Measurements from ENCODE around the gene EXOSC7. TPM values are rescaled to one million over a fixed set of nuclear protein-coding genes. Genes with fewer than 3 reads are reported as not detected.
"Not testable (repeated sequence)": the region's sequence is repeated elsewhere in the genome, so short reads cannot be mapped to it uniquely, and the experiment has no call there.

The EXOSC7 gene
- total RNA-seq, 2 donors from 2014 or later: 43.3 to 45.9 TPM

GRCh38 chr3:45042162-45042561, 66.1 kb downstream of the EXOSC7 start:
- Histone ChIP-seq H3K4me1 (ENCODE audit: control insufficient read depth in 1 of 2, low read depth in 2 of 2) (peaks cover 0 to 10% of the 10 kb centered on the region in 2 donors), H3K9me3 (no peaks in the 10 kb centered on the region), H3K27ac (no peak overlapping the region), H3K36me3 (no peaks in the 10 kb centered on the region), H3K4me3 (no peak overlapping the region), H3K27me3 (replicated peaks; ENCODE audit: insufficient read depth) (no peaks in the 10 kb centered on the region)
- ATAC-seq (ENCODE audit: insufficient number of reproducible peaks, low FRiP score, low read depth) (no peak), DNase-seq (ENCODE audit: low spot score) (no peak)
- TF ChIP-seq CTCF (IDR thresholded peaks at IDR 0.05): no peak

GRCh38 chr3:45043728-45044299, 67.8 kb downstream of the EXOSC7 start:
- H3K27ac ChIP-seq: peak overlapping the region; percentile 63 to 64
- TF ChIP-seq CTCF (IDR thresholded peaks at IDR 0.05): peak; percentile 6
- H3K27me3 ChIP-seq (replicated peaks; ENCODE audit: insufficient read depth): no peaks in the 10 kb centered on the region
- H3K4me1 ChIP-seq (ENCODE audit: control insufficient read depth in 1 of 2, low read depth in 2 of 2): peaks cover 0 to 10% of the 10 kb centered on the region in 2 donors
- ATAC-seq (ENCODE audit: insufficient number of reproducible peaks, low FRiP score, low read depth) (peak; percentile 64), DNase-seq (ENCODE audit: low spot score) (no peak)
- no peak overlapping the region for H3K4me3 ChIP-seq
- H3K9me3 ChIP-seq: no peaks in the 10 kb centered on the region
- H3K36me3 ChIP-seq: no peaks in the 10 kb centered on the region

DNA sequence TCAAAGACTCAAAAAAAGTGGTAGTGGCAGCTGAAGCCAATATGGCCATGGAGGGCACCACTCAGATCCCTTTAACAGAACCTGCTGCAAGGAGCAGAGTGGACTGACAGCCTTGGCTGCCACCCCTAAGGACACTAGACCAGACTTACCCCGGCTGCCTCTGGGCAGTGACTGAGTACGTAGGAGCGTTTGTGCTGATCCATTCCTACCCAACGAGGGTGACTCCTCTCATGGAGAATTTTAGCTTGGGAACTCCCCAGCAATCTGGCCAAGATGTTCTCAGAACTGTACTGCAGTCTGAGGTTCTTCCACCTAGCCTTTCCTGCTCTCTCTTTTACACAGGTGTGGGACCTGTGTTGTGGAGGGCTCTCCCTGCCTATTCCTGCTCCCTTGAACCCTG, 72.2 kb downstream of the EXOSC7 start:
- Histone ChIP-seq H3K36me3 (no peaks in the 10 kb centered on the region), H3K9me3 (no peaks in the 10 kb centered on the region), H3K27me3 (replicated peaks; ENCODE audit: insufficient read depth) (no peaks in the 10 kb centered on the region), H3K4me1 (ENCODE audit: control insufficient read depth in 1 of 2, low read depth in 2 of 2) (peaks cover 0 to 6% of the 10 kb centered on the region in 2 donors), H3K27ac (no peak overlapping the region), H3K4me3 (no peak overlapping the region)
- ATAC-seq (ENCODE audit: insufficient number of reproducible peaks, low FRiP score, low read depth): no peak
- no peak for DNase-seq (ENCODE audit: low spot score)
- TF ChIP-seq CTCF (IDR thresholded peaks at IDR 0.05): no peak

DNA sequence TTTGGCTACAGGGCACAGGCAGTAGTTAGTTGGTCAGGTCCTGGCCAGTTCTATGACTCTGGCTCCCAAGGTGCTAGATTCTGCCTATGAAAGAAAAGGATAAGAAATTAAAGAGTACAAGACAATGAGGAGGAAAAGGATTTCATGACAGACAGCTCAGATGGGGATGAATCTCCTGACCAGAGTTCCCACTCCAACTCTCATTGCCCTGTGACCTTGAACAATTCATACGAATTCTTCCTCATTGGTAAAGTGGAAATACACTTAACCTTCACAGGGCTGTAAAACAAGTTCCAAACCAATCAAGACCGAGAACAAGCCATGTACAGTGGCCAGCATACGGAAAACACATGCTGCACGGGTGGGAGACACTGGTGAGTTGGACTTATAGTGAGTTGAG, 73.8 kb downstream of the EXOSC7 start:
- no peak overlapping the region for H3K27ac ChIP-seq
- H3K27me3 ChIP-seq (replicated peaks; ENCODE audit: insufficient read depth): no peaks in the 10 kb centered on the region
- DNase-seq (ENCODE audit: low spot score): no peak
- H3K9me3 ChIP-seq: no peaks in the 10 kb centered on the region
- TF ChIP-seq CTCF (IDR thresholded peaks at IDR 0.05): no peak
- H3K4me3 ChIP-seq: no peak overlapping the region
- no peaks in the 10 kb centered on the region for H3K36me3 ChIP-seq
- peaks cover 7 to 11% of the 10 kb centered on the region in 2 donors for H3K4me1 ChIP-seq (ENCODE audit: control insufficient read depth in 1 of 2, low read depth in 2 of 2)
- no peak for ATAC-seq (ENCODE audit: insufficient number of reproducible peaks, low FRiP score, low read depth)

DNA sequence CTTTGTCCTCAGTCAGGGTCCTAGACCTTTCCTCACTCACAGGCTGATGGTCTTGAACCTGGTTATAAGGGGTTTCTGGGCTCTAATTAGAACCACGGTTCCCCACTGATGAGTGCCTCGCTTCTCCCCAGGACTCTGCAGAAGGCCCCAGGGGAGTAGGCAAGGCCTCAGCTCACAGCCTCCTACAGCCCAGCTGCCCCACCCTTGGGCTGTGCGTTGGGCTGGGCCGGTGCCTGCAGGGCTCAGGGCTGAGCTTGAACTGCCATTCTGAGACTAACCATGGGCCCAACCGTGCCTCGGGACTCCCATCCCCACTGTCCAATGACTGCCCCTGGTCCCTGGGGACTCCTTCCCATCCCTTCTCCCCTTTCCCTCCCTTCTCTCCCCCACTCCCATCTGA, 75.6 kb downstream of the EXOSC7 start:
- H3K4me1 ChIP-seq (ENCODE audit: control insufficient read depth in 1 of 2, low read depth in 2 of 2): peaks cover 13 to 29% of the 10 kb centered on the region in 2 donors
- H3K36me3 ChIP-seq: no peaks in the 10 kb centered on the region
- no peak overlapping the region for H3K27ac ChIP-seq
- no peaks in the 10 kb centered on the region for H3K9me3 ChIP-seq
- no peak overlapping the region for H3K4me3 ChIP-seq
- H3K27me3 ChIP-seq (replicated peaks; ENCODE audit: insufficient read depth): no peaks in the 10 kb centered on the region
- no peak for DNase-seq (ENCODE audit: low spot score)
- ATAC-seq (ENCODE audit: insufficient number of reproducible peaks, low FRiP score, low read depth): no peak
- no peak for TF ChIP-seq CTCF (IDR thresholded peaks at IDR 0.05)

GRCh38 chr3:45053805-45054195, 77.8 kb downstream of the EXOSC7 start:
- not testable (repeated sequence) for H3K36me3 ChIP-seq; H3K9me3 ChIP-seq; H3K27me3 ChIP-seq (replicated peaks; ENCODE audit: insufficient read depth); ATAC-seq (ENCODE audit: insufficient number of reproducible peaks, low FRiP score, low read depth); H3K4me3 ChIP-seq; DNase-seq (ENCODE audit: low spot score); H3K27ac ChIP-seq
- peaks cover 13 to 43% of the 10 kb centered on the region in 2 donors for H3K4me1 ChIP-seq (ENCODE audit: control insufficient read depth in 1 of 2, low read depth in 2 of 2)

All from thoracic aorta (tissue), 2 donors.